ENCODE data around the gene PRRT1. TPM values are rescaled to one million over a fixed set of nuclear protein-coding genes. Genes with fewer than 3 reads are reported as not detected.

PRRT1 gene
- total and polyA plus RNA-seq, 2 of the 4 experiments (the other 2 are of a cell fraction): 0.99 TPM; not detected in 1

DNA sequence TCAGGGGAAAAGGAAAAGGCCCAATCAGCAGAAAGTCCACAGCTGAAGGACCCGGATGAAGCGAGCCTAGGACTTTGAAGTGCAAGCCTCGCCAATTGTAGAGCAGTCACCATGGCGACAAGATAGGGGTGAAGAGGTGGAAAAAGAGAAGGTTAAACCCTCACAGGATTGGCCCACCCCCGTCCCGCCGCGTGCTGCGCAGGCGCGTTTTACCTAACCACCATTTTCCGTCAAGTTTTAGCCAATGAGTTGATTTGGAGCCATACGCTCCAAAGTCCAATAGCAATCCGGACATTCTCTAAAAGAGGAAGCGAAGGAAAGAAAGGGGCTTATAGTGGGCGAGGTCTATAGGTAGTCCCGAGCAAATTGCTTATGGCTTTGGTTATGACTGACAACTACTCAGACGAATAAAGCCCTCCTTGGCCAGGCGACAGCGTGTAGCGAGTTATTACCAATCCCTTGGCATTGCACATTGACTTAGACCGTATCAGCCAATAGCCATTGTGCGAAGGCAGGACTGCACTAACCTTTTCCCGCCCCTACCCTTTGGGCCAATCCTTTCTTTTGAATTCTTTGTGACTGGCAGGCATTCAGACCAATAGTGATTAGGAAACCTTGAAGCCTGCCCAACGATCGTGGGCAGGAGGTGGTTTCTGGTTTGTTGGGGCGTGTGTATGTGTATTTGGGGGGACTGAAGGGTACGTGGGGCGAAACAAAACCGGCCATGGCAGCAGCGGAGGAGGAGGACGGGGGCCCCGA lies 26.2 kb upstream of the PRRT1 start, which contains the start of gene RNF5 (continued):
- TF ChIP-seq, protein P1, sequence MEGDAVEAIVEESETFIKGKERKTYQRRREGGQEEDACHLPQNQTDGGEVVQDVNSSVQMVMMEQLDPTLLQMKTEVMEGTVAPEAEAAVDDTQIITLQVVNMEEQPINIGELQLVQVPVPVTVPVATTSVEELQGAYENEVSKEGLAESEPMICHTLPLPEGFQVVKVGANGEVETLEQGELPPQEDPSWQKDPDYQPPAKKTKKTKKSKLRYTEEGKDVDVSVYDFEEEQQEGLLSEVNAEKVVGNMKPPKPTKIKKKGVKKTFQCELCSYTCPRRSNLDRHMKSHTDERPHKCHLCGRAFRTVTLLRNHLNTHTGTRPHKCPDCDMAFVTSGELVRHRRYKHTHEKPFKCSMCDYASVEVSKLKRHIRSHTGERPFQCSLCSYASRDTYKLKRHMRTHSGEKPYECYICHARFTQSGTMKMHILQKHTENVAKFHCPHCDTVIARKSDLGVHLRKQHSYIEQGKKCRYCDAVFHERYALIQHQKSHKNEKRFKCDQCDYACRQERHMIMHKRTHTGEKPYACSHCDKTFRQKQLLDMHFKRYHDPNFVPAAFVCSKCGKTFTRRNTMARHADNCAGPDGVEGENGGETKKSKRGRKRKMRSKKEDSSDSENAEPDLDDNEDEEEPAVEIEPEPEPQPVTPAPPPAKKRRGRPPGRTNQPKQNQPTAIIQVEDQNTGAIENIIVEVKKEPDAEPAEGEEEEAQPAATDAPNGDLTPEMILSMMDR (conservative IDR thresholded peaks at IDR 0.05; ENCODE audit: low read depth, low read length): no peak
- peak; percentile 44; the same call in 1 of the 2 replicates for TF ChIP-seq FOS (IDR thresholded peaks at IDR 0.05; ENCODE audit: low read depth, low read length)

All from IMR-90 (cell line).